CD4-positive, alpha-beta T cell (primary cell): Measurements from ENCODE around the gene CYTH4. TPM values are rescaled to one million over a fixed set of nuclear protein-coding genes. Genes with fewer than 3 reads are reported as not detected.

Source experiments
- ATAC-seq: fragments of 200-7000 bp; cut with Tn5 transposase; one replicate; pipeline ENCODE4 v1.10.0; 2022; ENCODE audit warnings: mild to moderate bottlenecking; ENCODE audit not compliant: poor library complexity
- CTCF ChIA-PET: fragments of 350-600 bp; sonication (Branson Sonifier 250); formaldehyde crosslinking; loops from one replicate; lab custom pipeline; 2021; ENCODE audit warnings: antibody characterized with exemption, inconsistent platforms; lab: Charles Lee
- POLR2A ChIA-PET: fragments of 350-600 bp; sonication (Branson Sonifier 250); formaldehyde crosslinking; loops from one replicate; lab custom pipeline; 2021; ENCODE audit warnings: antibody characterized with exemption, inconsistent platforms; lab: Charles Lee
- DNase-seq, 14 experiments: peaks; one replicate each; pipeline ENCODE4 v3.0.0-alpha.2; 2013 to 2020; ENCODE audit warnings: mixed read lengths in 2 of 14
- H3K27ac ChIP-seq, 2 donors: one replicate each; pipeline versions ENCODE4 v1.5.1 to v1.7.0; 2013; ENCODE audit warnings: low read length in 2 of 2, low read depth in 1 of 2, mild to moderate bottlenecking in 1 of 2
- H3K27me3 ChIP-seq, 2 experiments: 1 replicate in 1 of 2; 2 replicates in 1 of 2; pipeline versions ENCODE4 v1.6.1 to v1.7.0; 2013; ENCODE audit warnings: low read length in 2 of 2, control low read depth in 1 of 2, mild to moderate bottlenecking in 1 of 2, moderate library complexity in 1 of 2; ENCODE audit not compliant: insufficient read depth in 2 of 2, control insufficient read depth in 1 of 2
- H3K36me3 ChIP-seq: one replicate; pipeline ENCODE4 v1.6.1; 2013; ENCODE audit warnings: low read length, control low read depth; ENCODE audit not compliant: insufficient read depth
- H3K4me1 ChIP-seq: one replicate; pipeline ENCODE4 v1.6.1; 2013; ENCODE audit warnings: low read length, control low read depth; ENCODE audit not compliant: insufficient read depth
- H3K4me3 ChIP-seq: one replicate; pipeline ENCODE4 v1.5.1; 2013; ENCODE audit warnings: mild to moderate bottlenecking, low read length, moderate library complexity
- H3K9me3 ChIP-seq, 2 experiments: 1 replicate in 1 of 2; 2 replicates in 1 of 2; pipeline versions ENCODE4 v1.6.1 to v1.7.0; 2013; ENCODE audit warnings: low read length in 2 of 2, mild to moderate bottlenecking in 2 of 2, control low read depth in 1 of 2, moderate library complexity in 1 of 2; ENCODE audit not compliant: control insufficient read depth in 1 of 2, insufficient read depth in 1 of 2
- H3K27ac Mint-ChIP-seq: one replicate; pipeline ENCODE4 v1.8.0; 2020; ENCODE audit warnings: mixed read lengths
- H3K27me3 Mint-ChIP-seq: one replicate; pipeline ENCODE4 v1.8.0; 2021; ENCODE audit warnings: mixed read lengths
- H3K36me3 Mint-ChIP-seq: one replicate; pipeline ENCODE4 v1.8.0; 2021; ENCODE audit warnings: low read depth, mixed read lengths
- H3K4me1 Mint-ChIP-seq: one replicate; pipeline ENCODE4 v1.8.0; 2021; ENCODE audit warnings: low read depth, mixed read lengths
- H3K4me3 Mint-ChIP-seq: one replicate; pipeline ENCODE4 v1.8.0; 2020; ENCODE audit warnings: mild to moderate bottlenecking, mixed read lengths
- H3K9me3 Mint-ChIP-seq: one replicate; pipeline ENCODE4 v1.8.0; 2020; ENCODE audit warnings: mixed read lengths
- intact Hi-C, 2 experiments: fragments of 100-400 bp; cut with DNase I in 1 of 2; cut with micrococcal nuclease in 1 of 2; formaldehyde crosslinking; loops; one replicate each; pipeline versions ENCODE4 v1.15.1 to v1.9.0; 2023 to 2025; cut with DNase I, micrococcal nuclease
- total RNA-seq, 174 experiments: library from RNA in 2 of 174; stranded (reverse) in 2 of 174; gene quantifications; one replicate each; pipeline ENCODE4 v1.2.3 and lab custom pipeline; 2021 to 2026
- TF ChIP-seq, protein P1 (sequence below): fragments of 200-600 bp; IDR thresholded peaks from one replicate; pipeline ENCODE4 v1.8.0; 2022; ENCODE audit warnings: antibody characterized with exemption, mild to moderate bottlenecking

CYTH4 gene
- total RNA-seq, 2 experiments from 2014 or later = 134 to 138 TPM

DNA sequence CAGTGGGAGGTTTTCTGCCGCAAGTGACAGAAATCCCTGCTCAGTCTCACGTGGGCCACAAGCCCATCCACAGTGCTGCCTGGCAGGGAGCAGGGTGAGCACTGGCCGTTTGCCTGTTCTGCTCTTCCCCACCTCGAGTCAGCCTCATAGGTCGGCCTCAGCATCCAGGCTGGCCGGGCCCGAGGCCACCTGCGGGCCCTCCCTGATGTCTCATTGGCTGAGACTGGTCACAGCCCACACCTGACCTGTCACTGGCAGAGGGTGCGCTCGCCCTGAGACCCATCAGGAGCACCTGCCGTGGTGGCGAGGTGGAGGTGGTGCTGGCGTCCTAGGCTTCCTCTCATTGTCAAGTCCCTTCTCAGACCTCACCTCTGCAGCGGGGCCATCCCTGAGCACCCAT, 72.9 kb downstream of the CYTH4 start:
- CTCF ChIA-PET = no interaction called here
- ATAC-seq (no peak), DNase-seq (no peak)
- Histone ChIP-seq H3K27me3 (no peaks in the 10 kb centered on the region), H3K9me3 (no peaks in the 10 kb centered on the region), H3K36me3 (no peaks in the 10 kb centered on the region), H3K27ac (no peak overlapping the region), H3K4me1 (no peaks in the 10 kb centered on the region), H3K4me3 (no peak overlapping the region)
- Mint-ChIP-seq H3K9me3 (no peaks in the 10 kb centered on the region), H3K4me1 (no peaks in the 10 kb centered on the region), H3K27ac (no peak overlapping the region), H3K4me3 (no peak overlapping the region), H3K27me3 (no peaks in the 10 kb centered on the region), H3K36me3 (no peaks in the 10 kb centered on the region)
- intact Hi-C loops = no loop called here
- TF ChIP-seq, protein P1, sequence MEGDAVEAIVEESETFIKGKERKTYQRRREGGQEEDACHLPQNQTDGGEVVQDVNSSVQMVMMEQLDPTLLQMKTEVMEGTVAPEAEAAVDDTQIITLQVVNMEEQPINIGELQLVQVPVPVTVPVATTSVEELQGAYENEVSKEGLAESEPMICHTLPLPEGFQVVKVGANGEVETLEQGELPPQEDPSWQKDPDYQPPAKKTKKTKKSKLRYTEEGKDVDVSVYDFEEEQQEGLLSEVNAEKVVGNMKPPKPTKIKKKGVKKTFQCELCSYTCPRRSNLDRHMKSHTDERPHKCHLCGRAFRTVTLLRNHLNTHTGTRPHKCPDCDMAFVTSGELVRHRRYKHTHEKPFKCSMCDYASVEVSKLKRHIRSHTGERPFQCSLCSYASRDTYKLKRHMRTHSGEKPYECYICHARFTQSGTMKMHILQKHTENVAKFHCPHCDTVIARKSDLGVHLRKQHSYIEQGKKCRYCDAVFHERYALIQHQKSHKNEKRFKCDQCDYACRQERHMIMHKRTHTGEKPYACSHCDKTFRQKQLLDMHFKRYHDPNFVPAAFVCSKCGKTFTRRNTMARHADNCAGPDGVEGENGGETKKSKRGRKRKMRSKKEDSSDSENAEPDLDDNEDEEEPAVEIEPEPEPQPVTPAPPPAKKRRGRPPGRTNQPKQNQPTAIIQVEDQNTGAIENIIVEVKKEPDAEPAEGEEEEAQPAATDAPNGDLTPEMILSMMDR = no peak
- POLR2A ChIA-PET = no interaction called here

DNA sequence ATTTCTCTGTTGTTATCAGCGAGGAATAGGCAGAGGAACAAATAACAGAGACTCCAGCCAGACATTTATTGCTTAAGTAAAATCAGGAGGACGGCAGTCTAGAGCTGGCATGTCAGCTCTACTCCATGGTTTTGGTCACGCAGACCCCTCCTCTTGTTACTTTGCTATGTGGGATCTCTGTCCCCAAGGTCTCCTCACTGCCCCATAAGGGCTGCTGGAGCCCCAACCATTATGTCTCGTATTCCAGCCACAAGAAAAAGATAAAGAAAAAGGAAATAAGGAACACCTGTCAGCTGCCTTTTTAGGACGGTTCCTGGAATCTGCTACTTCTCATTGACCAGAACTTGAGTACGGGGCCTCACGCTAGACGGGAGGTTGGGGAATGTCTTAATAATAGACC, 74.6 kb downstream of the CYTH4 start:
- DNase-seq = no peak
- H3K27me3 Mint-ChIP-seq = no peaks in the 10 kb centered on the region
- CTCF ChIA-PET = interaction anchor here (1.0 kb wide), 1 partner anchor 1429 kb away, joined by 3 read pairs; no protein-coding TSS in a partner anchor
- ATAC-seq = no peak
- H3K9me3 Mint-ChIP-seq = no peaks in the 10 kb centered on the region
- no peaks in the 10 kb centered on the region for H3K36me3 Mint-ChIP-seq
- Histone ChIP-seq H3K27me3 (no peaks in the 10 kb centered on the region), H3K36me3 (no peaks in the 10 kb centered on the region), H3K4me3 (no peak overlapping the region), H3K9me3 (no peaks in the 10 kb centered on the region), H3K4me1 (no peaks in the 10 kb centered on the region), H3K27ac (no peak overlapping the region)
- no peak overlapping the region for H3K4me3 Mint-ChIP-seq
- TF ChIP-seq, protein P1 = no peak
- POLR2A ChIA-PET = no interaction called here
- no peak overlapping the region for H3K27ac Mint-ChIP-seq
- H3K4me1 Mint-ChIP-seq = no peaks in the 10 kb centered on the region
- intact Hi-C loops = no loop called here

DNA sequence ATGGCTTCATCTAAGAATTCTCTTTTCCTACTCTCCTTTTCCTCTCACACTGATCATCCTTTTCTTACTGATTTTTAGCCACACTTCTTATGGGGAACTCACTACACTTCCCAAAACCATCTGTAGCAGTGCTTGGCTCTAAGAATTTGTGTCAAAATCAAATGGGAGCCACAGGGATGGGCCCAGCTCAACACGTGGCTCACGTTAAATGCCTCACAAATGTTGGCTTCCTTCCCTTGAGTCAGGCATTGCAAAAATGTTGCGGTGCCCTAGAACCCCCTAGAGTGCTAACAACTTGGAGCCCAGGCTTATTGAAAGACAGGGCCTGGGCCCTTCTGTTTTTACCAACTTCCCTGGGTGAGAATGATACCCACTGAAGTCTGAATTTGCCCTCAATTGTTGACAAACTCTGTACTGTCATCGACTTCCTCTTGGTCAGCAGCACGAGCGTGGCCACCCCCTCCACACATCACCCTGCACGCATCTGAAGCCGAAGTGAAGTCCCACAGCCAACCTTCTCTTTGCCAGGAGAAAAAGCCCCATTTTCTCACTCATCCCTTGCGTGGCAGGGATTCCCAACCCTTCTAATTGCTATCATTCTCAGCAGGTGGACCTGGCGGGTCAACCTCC, 75.3 kb downstream of the CYTH4 start:
- no peak for DNase-seq
- no peaks in the 10 kb centered on the region for H3K27me3 ChIP-seq
- H3K4me3 ChIP-seq = no peak overlapping the region
- Mint-ChIP-seq H3K9me3 (no peaks in the 10 kb centered on the region), H3K4me3 (no peak overlapping the region), H3K36me3 (no peaks in the 10 kb centered on the region), H3K4me1 (no peaks in the 10 kb centered on the region), H3K27ac (no peak overlapping the region), H3K27me3 (no peaks in the 10 kb centered on the region)
- no peaks in the 10 kb centered on the region for H3K36me3 ChIP-seq
- H3K9me3 ChIP-seq = no peaks in the 10 kb centered on the region
- no peaks in the 10 kb centered on the region for H3K4me1 ChIP-seq
- TF ChIP-seq, protein P1 = no peak
- intact Hi-C loops = no loop called here
- ChIA-PET POLR2A (no interaction called here), CTCF (interaction anchor here (1.0 kb wide), 1 partner anchor 1430 kb away, joined by 3 read pairs; no protein-coding TSS in a partner anchor)
- no peak for ATAC-seq
- no peak overlapping the region for H3K27ac ChIP-seq
